Umbilical cord (tissue), 2 donors: ENCODE measurements around the gene VPS41. TPM values are rescaled to one million over a fixed set of nuclear protein-coding genes. Genes with fewer than 3 reads are reported as not detected.

Source experiments
- DNase-seq: peaks from one replicate; pipeline ENCODE4 v3.0.0-alpha.2; 2015; ENCODE audit warnings: low spot score
- total RNA-seq: library from RNA; depleted of rRNA; stranded (reverse); fragments of >200 nt; gene quantifications from one replicate; pipeline ENCODE4 v1.2.3, GENCODE V29; 2014; ENCODE audit warnings: low replicate concordance; ENCODE audit not compliant: insufficient read depth

The VPS41 gene
- total RNA-seq, 1 donor from 2014 or later = 30.8 TPM

- DNase-seq = no peak
Measured at GRCh38 chr7:38817526-38817925, 91.5 kb downstream of the VPS41 start.

- DNase-seq = peak; percentile 3
Measured at GRCh38 chr7:38813768-38814167, 95.2 kb downstream of the VPS41 start.

- DNase-seq = no peak
Measured at GRCh38 chr7:38806912-38807311, 102.1 kb downstream of the VPS41 start.

- DNase-seq = no peak
Measured at GRCh38 chr7:38801786-38802185, 107.2 kb downstream of the VPS41 start.

- DNase-seq = no peak
Measured at GRCh38 chr7:38798552-38799267, 110.3 kb downstream of the VPS41 start.

GRCh38 chr7:38796626-38797501, 112.1 kb downstream of the VPS41 start:
- DNase-seq = peak; percentile 57

- no peak for DNase-seq
Measured at GRCh38 chr7:38795593-38795992, 113.4 kb downstream of the VPS41 start.

GRCh38 chr7:38781991-38782390, 127.0 kb downstream of the VPS41 start:
- no peak for DNase-seq

GRCh38 chr7:38777609-38778008, 131.4 kb downstream of the VPS41 start:
- DNase-seq = no peak

- no peak for DNase-seq
Measured at GRCh38 chr7:38775506-38776175, 133.3 kb downstream of the VPS41 start.

- no peak for DNase-seq
Measured at GRCh38 chr7:38773430-38773829, 135.6 kb downstream of the VPS41 start.

- DNase-seq = no peak
Measured at GRCh38 chr7:38760226-38760625, 148.8 kb downstream of the VPS41 start.

- DNase-seq = no peak
Measured at GRCh38 chr7:38759028-38759427, 150.0 kb downstream of the VPS41 start.

- no peak for DNase-seq
Measured at GRCh38 chr7:38757931-38758330, 151.1 kb downstream of the VPS41 start.

GRCh38 chr7:38756521-38756920, 152.5 kb downstream of the VPS41 start:
- no peak for DNase-seq

GRCh38 chr7:38753347-38753746, 155.6 kb downstream of the VPS41 start:
- no peak for DNase-seq

GRCh38 chr7:38751416-38751815, 157.6 kb downstream of the VPS41 start:
- DNase-seq = no peak

GRCh38 chr7:38748056-38748610, 160.9 kb downstream of the VPS41 start:
- DNase-seq = peak; percentile 20

GRCh38 chr7:38746438-38746837, 162.6 kb downstream of the VPS41 start:
- no peak for DNase-seq

GRCh38 chr7:38744746-38745145, 164.2 kb downstream of the VPS41 start:
- DNase-seq = no peak

- DNase-seq = no peak
Measured at GRCh38 chr7:38743899-38744298, 165.1 kb downstream of the VPS41 start.

GRCh38 chr7:38740041-38740440, 168.9 kb downstream of the VPS41 start:
- DNase-seq = no peak
